ENCODE data around the gene PTPRD. TPM values are rescaled to one million over a fixed set of nuclear protein-coding genes. Genes with fewer than 3 reads are reported as not detected.

The PTPRD gene
- total RNA-seq, 2 experiments from 2014 or later = not detected

DNA sequence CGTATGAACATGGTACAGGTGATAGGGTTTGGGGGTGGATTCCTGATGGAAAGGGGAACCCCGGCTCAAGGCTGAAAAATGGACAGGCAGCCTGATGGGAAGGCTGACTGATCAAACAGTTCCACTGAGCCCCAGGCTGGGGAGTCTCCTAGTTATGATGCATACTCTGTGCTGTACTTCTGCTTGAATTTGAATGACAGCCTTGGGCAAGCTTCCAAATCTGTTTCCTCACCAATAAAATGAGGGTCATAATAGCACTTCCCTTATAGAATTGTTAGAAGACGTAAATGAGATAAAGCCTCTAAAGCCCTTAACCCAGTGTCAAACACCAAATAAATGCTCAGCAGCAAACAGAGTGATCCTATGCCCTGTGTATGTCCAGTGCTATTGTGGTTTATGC lies 2334.8 kb downstream of the PTPRD start:
- Mint-ChIP-seq H3K27ac (no peak overlapping the region), H3K4me1 (ENCODE audit: low read depth) (no peaks in the 10 kb centered on the region), H3K9me3 (ENCODE audit: insufficient read depth) (peaks cover 5% of the 10 kb centered on the region), H3K36me3 (ENCODE audit: low read depth) (no peaks in the 10 kb centered on the region), H3K27me3 (ENCODE audit: low read depth) (no peaks in the 10 kb centered on the region), H3K4me3 (no peak overlapping the region)
- DNase-seq = no peak
- ATAC-seq = no peak
- CTCF ChIA-PET = no interaction called here
- POLR2A ChIA-PET = no interaction called here

DNA sequence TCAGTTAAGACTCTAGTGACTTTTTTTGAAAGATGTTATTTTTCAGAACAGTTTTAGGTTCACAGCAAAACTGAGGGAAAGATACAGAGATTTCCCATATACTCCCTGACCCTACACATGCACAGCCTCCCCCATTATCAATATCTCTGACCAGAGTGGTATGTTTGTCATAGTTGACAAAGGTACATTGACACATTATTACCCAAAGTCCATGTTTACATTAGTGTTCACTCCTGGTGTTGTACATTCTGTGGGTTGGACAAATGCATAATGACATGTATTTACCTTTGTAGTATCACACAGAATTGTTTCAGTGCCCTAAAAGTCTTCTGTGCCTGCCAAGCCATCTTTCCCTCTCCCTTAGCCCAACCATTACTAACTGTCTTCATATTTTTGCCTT lies 2342.6 kb downstream of the PTPRD start:
- ChIA-PET POLR2A (interaction anchor here (0.6 kb wide), 1 partner anchor 206 kb away, joined by 3 read pairs; no protein-coding TSS in a partner anchor), CTCF (no interaction called here)
- Mint-ChIP-seq H3K9me3 (ENCODE audit: insufficient read depth) (no peaks in the 10 kb centered on the region), H3K27ac (no peak overlapping the region), H3K36me3 (ENCODE audit: low read depth) (no peaks in the 10 kb centered on the region), H3K27me3 (ENCODE audit: low read depth) (no peaks in the 10 kb centered on the region), H3K4me3 (no peak overlapping the region), H3K4me1 (ENCODE audit: low read depth) (no peaks in the 10 kb centered on the region)
- ATAC-seq (no peak), DNase-seq (no peak)

DNA sequence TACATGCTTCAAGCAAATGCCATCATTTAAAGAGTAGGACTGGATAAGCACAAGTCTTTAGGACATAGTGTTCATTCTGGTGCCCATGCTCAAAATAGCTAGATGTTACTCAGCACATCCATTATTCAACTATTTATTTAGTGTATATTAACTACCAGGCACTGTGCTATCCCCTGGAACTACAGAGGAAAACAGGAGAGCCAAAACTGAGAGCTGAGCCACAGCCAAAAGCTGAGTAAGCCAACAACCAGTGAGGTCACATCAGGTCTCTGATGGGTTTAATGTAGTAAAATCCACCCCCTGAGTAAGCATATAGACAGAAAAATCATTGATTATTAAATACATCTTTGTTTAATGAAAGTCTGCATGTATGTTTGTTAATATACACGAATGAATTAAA lies 2343.9 kb downstream of the PTPRD start:
- no peaks in the 10 kb centered on the region for H3K36me3 Mint-ChIP-seq (ENCODE audit: low read depth)
- H3K4me1 Mint-ChIP-seq (ENCODE audit: low read depth) = no peaks in the 10 kb centered on the region
- H3K4me3 Mint-ChIP-seq = no peak overlapping the region
- no peak for ATAC-seq
- ChIA-PET CTCF (no interaction called here), POLR2A (no interaction called here)
- DNase-seq = no peak
- H3K27ac Mint-ChIP-seq = no peak overlapping the region
- no peaks in the 10 kb centered on the region for H3K9me3 Mint-ChIP-seq (ENCODE audit: insufficient read depth)
- no peaks in the 10 kb centered on the region for H3K27me3 Mint-ChIP-seq (ENCODE audit: low read depth)

DNA sequence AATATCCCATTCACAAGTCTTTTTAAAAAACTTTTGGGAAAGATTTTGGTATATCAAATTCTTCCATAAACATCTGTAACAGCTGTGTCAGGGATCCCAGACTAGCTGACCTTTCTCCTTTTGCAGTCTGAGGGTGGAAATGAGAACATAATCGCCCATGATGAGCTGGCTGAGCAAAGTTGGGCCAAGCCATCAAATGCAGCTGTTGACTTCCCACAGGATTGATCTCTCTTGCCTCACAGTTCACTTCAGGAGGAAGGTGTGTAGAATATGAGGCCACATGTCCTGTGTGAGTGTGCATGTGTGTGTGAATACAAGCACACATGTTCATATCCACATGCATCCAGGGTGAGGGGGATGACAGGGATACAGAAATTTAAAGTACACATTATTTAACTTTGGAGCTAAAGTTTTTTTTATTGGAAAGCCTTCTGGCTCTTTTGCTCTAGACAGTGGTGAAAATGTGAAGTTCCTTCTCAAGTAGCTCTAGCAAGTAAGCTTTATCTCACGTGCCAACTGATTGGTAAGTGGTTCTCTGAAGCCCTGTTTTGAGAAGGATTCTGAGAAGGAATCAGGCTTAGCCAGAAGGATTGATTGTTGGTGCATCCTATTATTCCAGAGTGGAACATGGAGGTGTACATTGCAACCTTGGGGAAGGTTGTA lies 2344.5 kb downstream of the PTPRD start:
- H3K27me3 Mint-ChIP-seq (ENCODE audit: low read depth) = no peaks in the 10 kb centered on the region
- ChIA-PET POLR2A (no interaction called here), CTCF (no interaction called here)
- DNase-seq = no peak
- no peaks in the 10 kb centered on the region for H3K36me3 Mint-ChIP-seq (ENCODE audit: low read depth)
- no peak overlapping the region for H3K4me3 Mint-ChIP-seq
- H3K27ac Mint-ChIP-seq = no peak overlapping the region
- no peaks in the 10 kb centered on the region for H3K9me3 Mint-ChIP-seq (ENCODE audit: insufficient read depth)
- no peak for ATAC-seq
- no peaks in the 10 kb centered on the region for H3K4me1 Mint-ChIP-seq (ENCODE audit: low read depth)

DNA sequence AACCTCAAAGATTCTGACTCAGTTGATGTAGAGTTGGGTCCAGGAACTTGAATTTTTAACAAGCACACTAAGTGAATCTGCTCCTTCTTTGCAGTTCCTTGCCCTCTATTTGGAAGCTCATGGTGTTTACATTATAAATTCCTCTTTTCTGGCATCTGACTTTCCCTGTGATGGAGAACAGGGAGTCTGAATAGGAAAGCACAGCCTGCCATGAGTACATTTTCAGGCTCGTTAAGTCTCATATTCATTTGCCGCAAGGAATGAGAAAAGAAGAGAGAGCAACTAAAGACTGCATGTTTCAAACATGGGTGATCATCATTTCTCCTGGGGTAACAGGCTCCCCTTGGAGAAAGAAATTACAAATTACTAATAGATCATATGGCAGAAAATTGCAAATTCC lies 2345.2 kb downstream of the PTPRD start:
- no peaks in the 10 kb centered on the region for H3K9me3 Mint-ChIP-seq (ENCODE audit: insufficient read depth)
- ChIA-PET POLR2A (no interaction called here), CTCF (no interaction called here)
- no peak overlapping the region for H3K27ac Mint-ChIP-seq
- DNase-seq (no peak), ATAC-seq (no peak)
- no peaks in the 10 kb centered on the region for H3K36me3 Mint-ChIP-seq (ENCODE audit: low read depth)
- no peak overlapping the region for H3K4me3 Mint-ChIP-seq
- H3K27me3 Mint-ChIP-seq (ENCODE audit: low read depth) = no peaks in the 10 kb centered on the region
- H3K4me1 Mint-ChIP-seq (ENCODE audit: low read depth) = no peaks in the 10 kb centered on the region

DNA sequence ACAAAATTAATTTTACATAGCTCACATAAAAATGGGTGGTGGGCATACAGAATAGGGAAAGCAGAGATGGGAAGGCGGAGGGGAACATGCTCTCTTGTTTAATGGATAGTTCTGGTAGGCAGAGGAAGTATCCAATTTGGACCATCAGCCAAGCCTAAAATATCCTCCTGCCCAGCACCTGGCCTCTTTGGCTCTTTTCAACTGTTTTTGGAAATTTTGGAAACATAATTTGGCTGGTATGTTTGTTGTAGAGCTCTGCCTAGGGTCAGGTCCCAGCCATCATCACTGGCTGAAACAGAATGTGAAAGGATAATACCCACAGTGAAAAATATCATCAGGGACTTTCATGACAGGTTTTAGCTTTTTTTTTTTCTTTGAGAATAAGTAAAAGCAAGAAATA lies 2345.9 kb downstream of the PTPRD start:
- DNase-seq (no peak), ATAC-seq (no peak)
- POLR2A ChIA-PET = no interaction called here
- no peaks in the 10 kb centered on the region for H3K9me3 Mint-ChIP-seq (ENCODE audit: insufficient read depth)
- H3K4me3 Mint-ChIP-seq = no peak overlapping the region
- CTCF ChIA-PET = no interaction called here
- no peaks in the 10 kb centered on the region for H3K4me1 Mint-ChIP-seq (ENCODE audit: low read depth)
- no peak overlapping the region for H3K27ac Mint-ChIP-seq
- H3K27me3 Mint-ChIP-seq (ENCODE audit: low read depth) = no peaks in the 10 kb centered on the region
- no peaks in the 10 kb centered on the region for H3K36me3 Mint-ChIP-seq (ENCODE audit: low read depth)

DNA sequence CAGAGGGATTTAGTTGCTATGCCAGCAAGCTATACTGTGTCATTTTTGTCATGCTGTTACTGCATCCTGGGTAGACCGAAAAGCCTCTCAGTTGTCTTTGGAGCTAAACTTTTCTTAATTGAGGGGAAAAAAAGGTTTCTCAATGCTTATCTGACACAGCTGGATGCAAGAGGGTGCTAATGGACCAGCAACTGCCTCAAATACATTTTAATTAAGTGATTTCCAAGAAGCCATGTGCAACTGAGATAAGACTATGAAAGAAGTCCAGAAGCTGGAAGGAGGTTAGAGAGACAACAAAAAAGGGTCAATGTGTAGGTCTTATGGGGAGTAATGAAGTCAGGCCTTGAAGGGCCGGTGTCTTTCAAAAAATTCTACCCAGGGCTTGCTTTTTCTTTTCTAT lies 2347.5 kb downstream of the PTPRD start:
- ATAC-seq (no peak), DNase-seq (no peak)
- no peaks in the 10 kb centered on the region for H3K27me3 Mint-ChIP-seq (ENCODE audit: low read depth)
- ChIA-PET CTCF (no interaction called here), POLR2A (no interaction called here)
- no peak overlapping the region for H3K27ac Mint-ChIP-seq
- H3K4me1 Mint-ChIP-seq (ENCODE audit: low read depth) = no peaks in the 10 kb centered on the region
- no peak overlapping the region for H3K4me3 Mint-ChIP-seq
- no peaks in the 10 kb centered on the region for H3K9me3 Mint-ChIP-seq (ENCODE audit: insufficient read depth)
- no peaks in the 10 kb centered on the region for H3K36me3 Mint-ChIP-seq (ENCODE audit: low read depth)

Data from activated CD8-positive, alpha-beta T cell treated with anti-CD3 and anti-CD28 coated beads, Interleukin-2, amount 10 ng/mL, durations not matched to agents 7 days and 5 days (primary cell).